Activated CD4-positive, CD25-positive, alpha-beta regulatory T cell (primary cell): ENCODE measurements around the gene ATF6B.
"Not testable (repeated sequence)": the region's sequence is repeated elsewhere in the genome, so short reads cannot be mapped to it uniquely, and the experiment has no call there.

Experiments used
- DNase-seq, 4 experiments: peaks; one replicate each; lab custom pipeline; 2025; lab: John Stamatoyannopoulos, UW

The ATF6B gene

GRCh38 chr6:32081168-32081990 lies 46.7 kb downstream of the ATF6B start:
- no peak for DNase-seq

DNA sequence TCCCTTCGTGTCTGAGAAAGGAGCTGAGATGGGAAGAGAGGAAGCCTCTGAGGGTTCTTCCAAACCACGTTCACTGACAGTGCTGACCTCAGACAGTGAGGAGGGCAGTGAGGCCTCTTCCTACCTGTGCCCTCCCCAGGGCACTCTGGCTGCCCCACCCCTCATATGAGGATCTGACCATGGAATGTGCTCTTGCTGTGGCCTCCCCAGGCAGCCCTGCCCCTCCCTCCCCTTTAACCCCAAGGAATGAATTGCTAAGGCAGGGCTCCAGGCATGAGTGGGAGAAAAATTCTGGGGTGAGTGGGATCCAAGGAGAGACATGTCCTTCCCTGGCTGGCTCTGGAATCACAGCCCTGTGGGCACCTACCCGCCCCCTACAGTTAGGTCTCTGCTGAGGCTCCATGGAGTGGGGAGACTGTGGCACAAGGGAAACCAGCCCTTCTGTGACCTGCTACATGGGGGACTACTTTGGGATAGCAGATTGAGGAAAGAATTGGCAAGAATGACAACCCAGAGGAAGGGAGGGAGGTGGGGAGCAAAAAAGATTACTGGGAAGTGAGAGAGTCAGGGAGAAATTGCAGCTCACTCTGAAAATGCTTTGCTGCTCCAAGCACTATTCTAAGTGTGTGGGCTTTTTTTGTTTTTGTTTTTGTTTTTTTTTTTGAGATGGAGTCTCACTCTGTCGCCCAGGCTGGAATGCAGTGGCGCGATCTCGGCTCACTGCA lies 48.3 kb downstream of the ATF6B start:
- no peak for DNase-seq

- no peak for DNase-seq
Observed at GRCh38 chr6:32076321-32076809, 51.7 kb downstream of the ATF6B start.

DNA sequence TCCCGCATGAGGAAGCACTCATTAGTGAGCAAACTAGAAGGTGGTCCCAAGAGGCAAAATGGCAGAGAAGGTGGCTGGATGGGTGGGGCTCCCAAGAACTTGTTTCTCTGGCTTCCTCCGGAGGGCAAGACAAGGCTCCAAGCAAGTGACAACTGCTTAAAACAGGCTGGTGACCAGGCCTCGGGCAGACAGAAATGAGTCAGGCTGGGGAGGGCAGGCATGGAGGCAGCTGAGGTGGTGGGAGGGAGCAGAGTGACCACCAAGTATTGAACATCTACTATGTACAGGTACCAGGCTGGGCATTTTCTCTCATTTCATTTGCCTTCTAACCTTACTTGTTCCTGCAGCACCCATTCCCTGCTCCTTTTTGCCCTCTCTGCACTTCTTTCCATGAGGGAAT lies 52.3 kb downstream of the ATF6B start:
- no peak for DNase-seq

DNA sequence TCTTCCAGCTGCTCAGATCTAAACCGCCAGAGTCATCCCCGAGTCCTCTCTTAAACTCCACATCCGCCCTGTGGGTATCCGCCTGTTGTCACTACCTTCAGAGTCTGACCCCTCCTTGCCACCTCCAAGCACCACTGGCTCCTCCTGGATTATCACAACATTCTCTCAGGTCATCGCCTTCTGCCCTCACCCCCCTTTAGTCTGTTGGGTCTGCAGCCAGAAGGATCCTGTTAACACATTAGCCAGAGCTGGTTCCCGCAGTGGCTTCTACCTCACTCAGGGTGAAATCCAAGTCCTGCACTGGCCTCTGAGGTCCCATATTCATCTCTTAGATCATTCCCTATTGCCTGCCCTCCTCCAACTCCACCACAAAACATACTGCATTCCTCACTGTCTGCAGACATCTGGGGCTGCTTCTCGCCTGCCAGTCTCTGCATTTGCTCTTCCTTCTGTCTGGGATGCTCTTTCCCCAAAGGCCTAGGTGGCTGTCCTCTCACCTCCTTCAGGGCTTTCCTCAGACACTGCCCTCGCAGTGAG lies 53.0 kb downstream of the ATF6B start:
- DNase-seq: no peak

GRCh38 chr6:32073613-32074012 lies 54.4 kb downstream of the ATF6B start:
- DNase-seq: no peak

DNA sequence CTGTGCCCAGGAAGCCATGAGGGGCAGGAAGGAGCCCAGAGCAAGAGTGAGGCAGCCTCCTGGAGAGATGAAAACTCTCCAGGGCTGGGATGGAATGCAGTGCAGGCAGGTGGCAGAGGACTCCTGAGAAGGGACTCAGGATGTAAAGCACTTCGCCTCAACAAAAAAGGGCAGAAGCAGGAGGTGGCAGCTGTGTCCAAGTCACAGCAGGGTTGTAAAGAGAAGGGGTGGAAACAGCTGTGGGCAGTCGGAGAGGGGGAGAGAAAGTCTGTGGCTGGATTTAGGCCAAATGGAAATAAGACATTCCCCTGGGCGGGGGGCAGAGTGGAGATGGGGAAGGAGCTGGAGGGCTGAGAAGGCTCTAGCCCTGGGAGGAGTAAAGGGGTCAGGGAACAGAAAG lies 54.9 kb downstream of the ATF6B start:
- DNase-seq: no peak

- DNase-seq: no peak
Observed at GRCh38 chr6:32070814-32071543, 57.1 kb downstream of the ATF6B start.

GRCh38 chr6:32069878-32070515 lies 58.0 kb downstream of the ATF6B start:
- no peak for DNase-seq

GRCh38 chr6:32069460-32069859 lies 58.6 kb downstream of the ATF6B start:
- DNase-seq: no peak

DNA sequence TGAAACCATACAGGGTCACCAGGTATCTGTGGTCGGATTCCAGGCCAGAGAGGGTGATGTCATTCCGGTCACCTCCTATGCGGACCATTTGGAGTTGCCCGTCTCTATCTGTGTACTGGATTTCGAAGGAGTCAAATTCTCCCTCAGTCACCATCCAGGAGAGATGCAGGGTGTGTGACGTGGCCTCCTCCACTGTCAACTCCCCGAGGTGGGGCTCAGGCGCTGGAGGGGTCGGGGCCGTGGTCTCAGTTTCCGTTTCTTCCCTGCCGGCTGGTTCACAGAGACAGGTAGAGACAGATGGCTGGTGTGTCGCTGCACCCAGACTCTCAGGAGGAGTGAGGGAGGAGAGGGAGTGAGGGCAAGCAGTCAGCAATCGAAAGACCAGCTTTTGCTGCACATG lies 59.2 kb downstream of the ATF6B start:
- no peak for DNase-seq

DNA sequence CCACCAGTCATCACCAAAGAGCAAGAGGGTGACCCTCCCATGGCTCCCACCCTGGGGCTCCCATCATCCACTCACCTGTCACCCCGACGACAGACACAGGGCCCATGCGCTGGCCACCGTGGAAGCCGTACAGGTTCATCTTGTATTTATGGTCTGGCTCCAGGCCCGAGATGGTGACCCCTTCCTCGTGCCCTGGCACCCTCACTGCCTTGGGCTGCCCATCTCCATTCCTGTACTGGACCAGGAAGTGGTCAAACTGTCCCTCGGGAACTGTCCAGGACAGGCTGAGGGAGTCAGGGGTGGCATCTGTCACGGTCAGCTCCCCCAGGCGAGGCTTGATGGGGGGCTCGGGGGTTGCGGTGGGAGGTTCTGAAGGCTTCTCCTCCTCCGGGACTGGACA lies 59.7 kb downstream of the ATF6B start:
- DNase-seq: not testable (repeated sequence)

GRCh38 chr6:32067521-32067920 lies 60.5 kb downstream of the ATF6B start:
- not testable (repeated sequence) for DNase-seq
